ENCODE measurements around the gene STX17. TPM values are rescaled to one million over a fixed set of nuclear protein-coding genes. Genes with fewer than 3 reads are reported as not detected.

Gene STX17
- total and polyA plus RNA-seq, 2 donors (not counting 3 experiments of a cell fraction or from before 2014, with no cell fraction given), result 5.3 to 17.6 TPM

DNA sequence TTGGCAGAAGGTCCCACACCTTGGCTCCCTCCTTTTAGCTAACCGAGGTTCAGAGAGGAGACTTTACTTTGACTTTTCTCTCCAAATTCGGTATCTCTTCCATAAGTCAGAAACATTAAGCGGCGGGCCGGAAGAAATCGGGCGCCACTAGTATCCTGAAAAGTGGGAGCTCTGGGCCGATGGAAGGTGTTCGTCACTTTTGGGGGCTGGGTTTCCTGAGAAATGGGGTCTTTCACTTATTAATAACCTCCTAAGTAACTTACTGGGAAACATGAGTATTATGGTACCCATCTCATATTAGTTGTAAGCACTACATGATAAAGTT, 716 bp downstream of the STX17 start:
- no peaks in the 10 kb centered on the region for H4K20me1 ChIP-seq (replicated peaks; ENCODE audit: control insufficient read depth, extremely low read depth, insufficient read depth, low read length)
- CTCF ChIA-PET, result interaction anchor here (0.6 to 0.7 kb wide), 2 partner anchors 8 to 87 kb away, joined by 3 read pairs; no protein-coding TSS in a partner anchor
- H3K27ac ChIP-seq (ENCODE audit: insufficient read depth, low read depth, low read length), result peak overlapping the region; percentile 86
- H3K79me2 ChIP-seq (ENCODE audit: control insufficient read depth, insufficient read depth, low read length), result no peaks in the 10 kb centered on the region
- H3K4me2 ChIP-seq (ENCODE audit: insufficient read depth, low read length), result peak overlapping the region; percentile 88
- peak overlapping the region; percentile 68 to 90 (median 70) for H3K4me3 ChIP-seq (replicated peaks in 1 of 3; ENCODE audit: insufficient read depth in 1 of 3, low read depth in 1 of 3, low read length in 3 of 3)
- dilution Hi-C loops (cut with MboI; ENCODE audit: extremely low pct_ligation_motif_present, low sequenced_read_pairs) (no loop called here), intact Hi-C loops (cut with micrococcal nuclease) (loop anchor here (2.0 to 5.0 kb wide), 2 partner anchors 42 to 640 kb away; no protein-coding TSS in a partner anchor)
- FAIRE-seq (no peak), DNase-seq (ENCODE audit: low read depth, low spot score) (no peak)
- POLR2A ChIA-PET, result no interaction called here
- H3K36me3 ChIP-seq (ENCODE audit: control insufficient read depth in 2 of 2, extremely low read depth in 1 of 2, insufficient read depth in 2 of 2, low read length in 2 of 2), result no peaks in the 10 kb centered on the region
- H2AFZ ChIP-seq (ENCODE audit: low read depth, low read length), result peak overlapping the region; percentile 93
- no peak for TF ChIP-seq MYC (IDR thresholded peaks at IDR 0.05; ENCODE audit: low read depth, low read length)
- TF ChIP-seq, protein P1, sequence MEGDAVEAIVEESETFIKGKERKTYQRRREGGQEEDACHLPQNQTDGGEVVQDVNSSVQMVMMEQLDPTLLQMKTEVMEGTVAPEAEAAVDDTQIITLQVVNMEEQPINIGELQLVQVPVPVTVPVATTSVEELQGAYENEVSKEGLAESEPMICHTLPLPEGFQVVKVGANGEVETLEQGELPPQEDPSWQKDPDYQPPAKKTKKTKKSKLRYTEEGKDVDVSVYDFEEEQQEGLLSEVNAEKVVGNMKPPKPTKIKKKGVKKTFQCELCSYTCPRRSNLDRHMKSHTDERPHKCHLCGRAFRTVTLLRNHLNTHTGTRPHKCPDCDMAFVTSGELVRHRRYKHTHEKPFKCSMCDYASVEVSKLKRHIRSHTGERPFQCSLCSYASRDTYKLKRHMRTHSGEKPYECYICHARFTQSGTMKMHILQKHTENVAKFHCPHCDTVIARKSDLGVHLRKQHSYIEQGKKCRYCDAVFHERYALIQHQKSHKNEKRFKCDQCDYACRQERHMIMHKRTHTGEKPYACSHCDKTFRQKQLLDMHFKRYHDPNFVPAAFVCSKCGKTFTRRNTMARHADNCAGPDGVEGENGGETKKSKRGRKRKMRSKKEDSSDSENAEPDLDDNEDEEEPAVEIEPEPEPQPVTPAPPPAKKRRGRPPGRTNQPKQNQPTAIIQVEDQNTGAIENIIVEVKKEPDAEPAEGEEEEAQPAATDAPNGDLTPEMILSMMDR (IDR thresholded peaks at IDR 0.05; ENCODE audit: extremely low read depth in 1 of 2, insufficient read depth in 1 of 2, low read depth in 1 of 2, low read length in 2 of 2), result no peak
- TF ChIP-seq EZH2 (IDR thresholded peaks at IDR 0.05; ENCODE audit: borderline replicate concordance, low read depth, low read length, severe bottlenecking), result no peak
- H3K27me3 ChIP-seq (ENCODE audit: control insufficient read depth in 2 of 2, insufficient read depth in 2 of 2, low read length in 2 of 2), result no peaks in the 10 kb centered on the region
- no TSS peak for BruUV-seq (replicated peaks)
- peaks cover 3% of the 10 kb centered on the region for H3K4me1 ChIP-seq (ENCODE audit: control insufficient read depth, extremely low read depth, insufficient read depth, low read length)
- H3K9me1 ChIP-seq (replicated peaks; ENCODE audit: control insufficient read depth, extremely low read depth, insufficient read depth, low read length), result no peaks in the 10 kb centered on the region
- no peaks in the 10 kb centered on the region for H3K9me3 ChIP-seq (replicated peaks; ENCODE audit: control insufficient read depth, insufficient read depth, low read length)
- H3K9ac ChIP-seq (replicated peaks; ENCODE audit: extremely low read depth, insufficient read depth, low read length), result peak overlapping the region; percentile 90

DNA sequence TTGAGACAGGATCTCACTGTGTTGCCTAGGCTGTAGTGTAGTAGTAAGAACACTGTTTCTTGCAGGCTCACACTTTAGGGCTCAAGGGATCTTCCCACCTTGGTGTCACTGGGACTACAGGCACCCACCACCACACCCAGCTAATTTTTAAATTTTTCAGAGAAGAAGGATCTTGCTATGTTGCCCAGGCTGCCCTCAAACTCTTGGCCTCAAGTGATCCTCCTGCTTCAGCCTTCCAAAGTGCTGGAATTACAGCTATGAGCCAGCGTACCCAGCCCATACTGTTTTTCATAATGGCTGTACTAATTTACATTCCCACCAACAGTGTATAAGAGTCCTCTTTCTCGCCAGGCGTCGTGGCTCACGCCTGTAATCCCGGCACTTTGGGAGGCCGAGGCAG, 5.1 kb downstream of the STX17 start:
- H3K9me3 ChIP-seq (replicated peaks; ENCODE audit: control insufficient read depth, insufficient read depth, low read length), result no peaks in the 10 kb centered on the region
- BruUV-seq (replicated peaks), result no TSS peak
- dilution Hi-C loops (cut with MboI; ENCODE audit: extremely low pct_ligation_motif_present, low sequenced_read_pairs), result no loop called here
- H3K9ac ChIP-seq (replicated peaks; ENCODE audit: extremely low read depth, insufficient read depth, low read length), result no peak overlapping the region
- no peaks in the 10 kb centered on the region for H3K79me2 ChIP-seq (ENCODE audit: control insufficient read depth, insufficient read depth, low read length)
- H3K9me1 ChIP-seq (replicated peaks; ENCODE audit: control insufficient read depth, extremely low read depth, insufficient read depth, low read length), result no peaks in the 10 kb centered on the region
- DNase-seq (ENCODE audit: low read depth, low spot score), result no peak
- H2AFZ ChIP-seq (ENCODE audit: low read depth, low read length), result no peak overlapping the region
- ChIA-PET POLR2A (no interaction called here), CTCF (no interaction called here)
- H3K36me3 ChIP-seq (ENCODE audit: control insufficient read depth in 2 of 2, extremely low read depth in 1 of 2, insufficient read depth in 2 of 2, low read length in 2 of 2), result no peaks in the 10 kb centered on the region
- intact Hi-C loops (cut with micrococcal nuclease), result no loop called here
- FAIRE-seq, result no peak
- no peaks in the 10 kb centered on the region for H4K20me1 ChIP-seq (replicated peaks; ENCODE audit: control insufficient read depth, extremely low read depth, insufficient read depth, low read length)
- TF ChIP-seq FOS (IDR thresholded peaks at IDR 0.05; ENCODE audit: borderline replicate concordance, insufficient read depth, low read length), result no peak
- no peaks in the 10 kb centered on the region for H3K27me3 ChIP-seq (ENCODE audit: control insufficient read depth in 2 of 2, insufficient read depth in 2 of 2, low read length in 2 of 2)
- H3K4me2 ChIP-seq (ENCODE audit: insufficient read depth, low read length), result no peak overlapping the region
- H3K4me3 ChIP-seq (replicated peaks in 1 of 3; ENCODE audit: insufficient read depth in 1 of 3, low read depth in 1 of 3, low read length in 3 of 3), result no peak overlapping the region
- no peak overlapping the region for H3K27ac ChIP-seq (ENCODE audit: insufficient read depth, low read depth, low read length)
- H3K4me1 ChIP-seq (ENCODE audit: control insufficient read depth, extremely low read depth, insufficient read depth, low read length), result no peaks in the 10 kb centered on the region
